ENCODE data around the gene KCNE1.

The KCNE1 gene

DNA sequence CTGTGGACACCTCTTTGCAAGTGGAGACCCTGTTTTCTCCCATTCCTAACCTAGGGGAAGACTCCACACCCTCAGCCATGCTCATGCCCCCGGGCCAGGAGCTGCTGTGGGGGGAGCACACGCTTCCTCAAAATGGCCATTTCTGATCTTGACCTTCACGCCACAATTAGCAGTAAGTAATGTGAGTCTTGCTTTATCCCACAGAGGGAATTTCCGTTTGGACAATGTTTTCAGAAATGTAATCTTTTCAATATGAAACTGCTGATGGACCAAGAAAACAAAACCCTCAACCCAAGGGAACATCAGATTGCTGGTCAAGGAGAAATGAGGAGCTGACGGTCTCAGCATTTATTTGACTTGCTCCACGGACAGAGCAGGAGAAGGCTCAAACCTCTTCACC lies 8.3 kb upstream of the KCNE1 start:
- TF ChIP-seq, protein P1, sequence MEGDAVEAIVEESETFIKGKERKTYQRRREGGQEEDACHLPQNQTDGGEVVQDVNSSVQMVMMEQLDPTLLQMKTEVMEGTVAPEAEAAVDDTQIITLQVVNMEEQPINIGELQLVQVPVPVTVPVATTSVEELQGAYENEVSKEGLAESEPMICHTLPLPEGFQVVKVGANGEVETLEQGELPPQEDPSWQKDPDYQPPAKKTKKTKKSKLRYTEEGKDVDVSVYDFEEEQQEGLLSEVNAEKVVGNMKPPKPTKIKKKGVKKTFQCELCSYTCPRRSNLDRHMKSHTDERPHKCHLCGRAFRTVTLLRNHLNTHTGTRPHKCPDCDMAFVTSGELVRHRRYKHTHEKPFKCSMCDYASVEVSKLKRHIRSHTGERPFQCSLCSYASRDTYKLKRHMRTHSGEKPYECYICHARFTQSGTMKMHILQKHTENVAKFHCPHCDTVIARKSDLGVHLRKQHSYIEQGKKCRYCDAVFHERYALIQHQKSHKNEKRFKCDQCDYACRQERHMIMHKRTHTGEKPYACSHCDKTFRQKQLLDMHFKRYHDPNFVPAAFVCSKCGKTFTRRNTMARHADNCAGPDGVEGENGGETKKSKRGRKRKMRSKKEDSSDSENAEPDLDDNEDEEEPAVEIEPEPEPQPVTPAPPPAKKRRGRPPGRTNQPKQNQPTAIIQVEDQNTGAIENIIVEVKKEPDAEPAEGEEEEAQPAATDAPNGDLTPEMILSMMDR (IDR thresholded peaks at IDR 0.05) = no peak
- H3K4me3 ChIP-seq = no peak overlapping the region
- DNase-seq (ENCODE audit: low spot score) = no peak
- H3K27ac ChIP-seq = peak overlapping the region in 1 of 2 donors; percentile 75

DNA sequence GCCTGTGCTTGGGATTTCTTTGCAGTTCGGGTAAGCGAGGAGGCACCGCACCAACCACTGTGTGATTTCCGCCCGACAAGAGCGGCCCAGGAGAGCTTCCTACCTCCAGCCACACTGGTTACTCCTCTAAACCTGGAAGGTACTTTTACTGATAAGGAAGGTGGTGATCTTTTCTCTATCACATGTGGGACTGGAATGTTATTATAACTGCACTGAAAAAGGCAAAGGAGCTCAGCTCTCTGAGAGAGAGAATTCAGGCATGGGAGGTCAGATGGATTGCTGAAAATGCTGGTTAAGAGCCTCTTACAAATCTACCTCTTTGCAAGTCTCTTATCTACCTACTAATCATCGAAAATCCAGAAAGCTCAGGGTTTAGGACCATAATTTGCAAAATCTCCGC lies 7.7 kb upstream of the KCNE1 start:
- H3K4me3 ChIP-seq = no peak overlapping the region
- peak overlapping the region in 1 of 2 donors; percentile 75 for H3K27ac ChIP-seq
- TF ChIP-seq, protein P1 (IDR thresholded peaks at IDR 0.05) = no peak
- DNase-seq (ENCODE audit: low spot score) = no peak

DNA sequence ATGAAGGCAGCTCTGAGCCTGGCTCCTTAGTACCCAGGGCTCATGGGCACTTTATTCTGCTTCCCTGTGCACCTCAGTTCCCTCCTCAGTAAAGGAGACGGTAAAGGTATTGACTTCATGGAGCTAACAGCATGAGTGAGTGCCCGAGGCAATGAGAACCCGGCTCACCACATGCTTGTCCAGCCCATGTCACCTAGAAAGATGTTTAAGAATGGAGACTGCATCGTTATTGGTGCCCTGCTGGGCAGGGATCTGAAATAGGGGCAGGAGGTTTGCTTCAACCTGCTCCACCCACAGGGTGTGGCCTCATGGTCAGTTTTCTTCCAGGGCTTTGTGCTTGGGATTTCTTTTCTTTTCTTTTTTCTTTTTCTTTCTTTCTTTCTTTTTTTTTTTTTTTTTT lies 7.0 kb upstream of the KCNE1 start:
- peak overlapping the region in 1 of 2 donors; percentile 56 for H3K27ac ChIP-seq
- no peak for DNase-seq (ENCODE audit: low spot score)
- no peak overlapping the region for H3K4me3 ChIP-seq
- TF ChIP-seq, protein P1 (IDR thresholded peaks at IDR 0.05) = no peak

DNA sequence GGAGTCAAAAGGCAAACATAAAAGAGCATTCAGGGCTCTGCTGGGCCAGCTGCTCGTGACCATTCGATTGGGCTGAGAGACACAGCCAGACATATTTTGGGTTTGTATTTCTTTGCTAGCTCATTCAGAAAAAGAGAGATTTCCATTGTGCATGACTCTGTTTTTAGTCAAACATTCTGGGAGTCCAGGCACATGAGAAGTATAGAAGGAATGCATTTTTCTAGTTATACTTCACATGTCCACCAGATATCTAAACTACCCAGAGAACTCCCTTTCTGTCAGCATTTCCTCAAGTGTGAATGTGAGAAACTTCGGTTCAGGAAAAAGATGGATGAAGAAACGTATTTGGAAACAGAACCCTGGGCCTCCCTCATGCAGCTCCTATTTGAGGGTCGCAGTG lies 6.3 kb upstream of the KCNE1 start:
- TF ChIP-seq, protein P1 (IDR thresholded peaks at IDR 0.05) = no peak
- H3K4me3 ChIP-seq = no peak overlapping the region
- peak overlapping the region in 1 of 2 donors; percentile 56 for H3K27ac ChIP-seq
- DNase-seq (ENCODE audit: low spot score) = no peak

DNA sequence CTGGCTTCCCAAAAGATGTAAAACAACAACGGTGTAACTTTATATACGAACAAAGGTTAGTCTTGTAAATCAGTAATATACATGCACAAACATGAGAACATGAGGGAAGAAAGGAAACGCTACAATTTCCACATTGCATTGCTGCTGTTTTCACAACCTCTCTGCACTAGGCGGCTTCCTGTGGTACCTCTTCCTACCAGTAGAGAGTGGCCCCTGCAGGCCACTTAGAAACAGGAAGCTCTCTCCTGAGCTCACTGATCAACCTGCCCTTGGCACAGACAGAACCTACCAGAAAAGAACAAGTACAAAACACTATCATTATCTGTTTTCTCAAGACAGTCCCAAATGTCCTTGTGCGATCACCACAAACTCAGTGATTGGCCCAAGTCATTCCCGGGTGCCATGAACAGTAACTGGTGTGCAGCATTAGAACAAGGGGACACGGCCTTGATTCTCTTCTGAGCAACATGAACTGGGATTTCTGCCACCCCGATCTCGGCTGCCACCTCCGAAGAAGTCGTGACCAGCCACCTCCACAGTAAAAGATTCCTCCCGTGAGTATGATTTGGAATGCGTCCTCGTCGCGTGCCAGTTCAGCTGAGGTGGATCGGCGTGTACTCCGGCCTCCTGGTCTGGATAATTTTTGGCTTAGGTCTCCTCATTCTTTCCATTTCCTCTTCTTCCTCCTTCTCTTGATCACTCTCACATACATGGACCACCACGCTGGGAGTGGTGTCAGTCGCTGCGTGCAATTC lies 5.7 kb upstream of the KCNE1 start:
- H3K4me3 ChIP-seq = no peak overlapping the region

DNA sequence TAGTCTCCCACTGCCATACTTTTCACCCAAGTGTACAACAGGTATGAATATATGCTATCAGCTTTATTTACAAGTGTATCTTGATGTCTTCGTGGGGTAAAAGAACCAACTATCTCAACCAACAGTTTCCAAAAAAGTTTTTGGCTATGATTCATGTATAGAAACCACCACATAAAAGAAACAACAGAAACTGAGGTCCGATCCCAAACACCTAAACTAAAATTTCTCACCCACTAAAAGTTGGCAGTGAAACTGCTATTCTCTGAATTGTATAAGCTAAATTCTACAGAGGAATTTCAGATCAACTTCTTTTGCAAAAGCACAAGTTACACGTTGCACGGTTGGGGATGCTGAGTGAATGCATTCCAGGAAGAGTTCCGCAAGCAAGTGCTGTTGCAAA lies 5.0 kb upstream of the KCNE1 start:
- no peak for DNase-seq (ENCODE audit: low spot score)
- TF ChIP-seq, protein P1 (IDR thresholded peaks at IDR 0.05) = no peak
- Histone ChIP-seq H3K27ac (no peak overlapping the region), H3K4me3 (no peak overlapping the region)

More for the DNA sequence above, 5.7 kb upstream of the KCNE1 start:
- TF ChIP-seq, protein P1 (IDR thresholded peaks at IDR 0.05) = no peak
- peak overlapping the region in 1 of 2 donors; percentile 56 for H3K27ac ChIP-seq
- DNase-seq (ENCODE audit: low spot score) = no peak

DNA sequence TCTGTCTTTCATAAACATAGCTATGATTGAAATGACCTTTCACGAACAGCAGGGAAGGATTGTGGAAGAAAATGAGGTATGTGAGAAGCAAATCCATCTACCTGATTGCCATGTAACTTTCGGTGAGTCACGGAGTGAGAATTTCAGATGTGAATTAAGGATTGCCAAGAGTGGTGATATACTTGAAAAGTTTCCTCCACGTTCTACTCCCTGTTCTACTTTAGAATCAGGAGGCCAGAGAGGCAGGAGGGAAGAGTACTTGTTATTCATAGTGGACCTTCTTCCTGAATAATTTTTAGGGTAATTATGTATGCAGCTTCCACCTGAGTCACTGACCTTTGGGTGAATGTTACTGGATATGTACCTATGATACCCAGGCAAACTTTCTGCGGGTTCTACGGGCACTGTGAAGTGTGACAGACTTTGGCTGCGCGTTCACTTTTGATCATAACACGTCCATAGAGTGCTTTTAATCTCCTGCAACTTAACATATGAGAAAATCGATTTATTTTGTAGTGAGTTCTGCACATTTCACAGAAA lies 2.6 kb upstream of the KCNE1 start:
- no peak for DNase-seq (ENCODE audit: low spot score)
- TF ChIP-seq, protein P1 (IDR thresholded peaks at IDR 0.05) = no peak
- no peak overlapping the region for H3K27ac ChIP-seq
- no peak overlapping the region for H3K4me3 ChIP-seq

Data from coronary artery (tissue), 2 donors.